ENCODE results near the gene SLC6A1. TPM values are rescaled to one million over a fixed set of nuclear protein-coding genes. Genes with fewer than 3 reads are reported as not detected.
A peak's percentile ranks its signal among the peaks of the same experiment; 100 is the strongest.

The SLC6A1 gene
- total and polyA plus RNA-seq, 2 of the 13 experiments (the other 11 are each of a cell fraction or from before 2014, with no cell fraction given), result not detected

GRCh38 chr3:10975695-10976234, 16.8 kb upstream of the SLC6A1 start (continued):
- no peak for TF ChIP-seq ASH2L (IDR thresholded peaks at IDR 0.05; ENCODE audit: insufficient read length, low read depth, low read length)
- no peak for TF ChIP-seq GATAD1 (CRISPR knock-in tag; IDR thresholded peaks at IDR 0.05)
- peak; percentile 34; the same call in 1 of the 2 replicates for TF ChIP-seq USF2 (IDR thresholded peaks at IDR 0.05; ENCODE audit: low read depth, low read length)
- peak; percentile 45; the same call in 1 of the 2 replicates for TF ChIP-seq USF2 (CRISPR knock-in tag; IDR thresholded peaks at IDR 0.05; ENCODE audit: borderline replicate concordance)
- no peak for TF ChIP-seq KDM5B (CRISPR knock-in tag; IDR thresholded peaks at IDR 0.05; ENCODE audit: borderline replicate concordance)

DNA sequence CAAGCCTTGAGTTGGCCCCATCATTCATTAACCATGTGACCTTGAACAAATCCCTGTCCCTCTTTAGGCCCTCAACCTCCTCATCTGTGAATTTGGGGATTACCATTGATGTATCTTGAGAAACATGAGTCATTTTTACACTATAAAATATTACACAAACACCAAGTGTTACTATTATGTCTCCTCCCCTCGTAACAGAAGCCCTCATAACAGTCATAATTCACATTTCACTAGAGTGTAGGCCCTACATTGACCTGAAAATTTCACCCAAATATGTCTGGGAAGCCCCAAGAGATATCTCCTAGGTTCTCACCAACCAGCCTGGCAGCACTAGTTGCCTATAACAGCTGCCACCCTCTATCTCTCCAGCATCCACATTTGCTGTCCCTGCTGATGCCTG, 15.8 kb upstream of the SLC6A1 start:
- no peak for TF ChIP-seq BRCA1 (CRISPR knock-in tag; IDR thresholded peaks at IDR 0.05)
- TF ChIP-seq ZSCAN31 (CRISPR knock-in tag; IDR thresholded peaks at IDR 0.05; ENCODE audit: low read depth), result no peak
- no peak for TF ChIP-seq ZNF501 (CRISPR knock-in tag; IDR thresholded peaks at IDR 0.05)
- TF ChIP-seq ZNF317 (CRISPR knock-in tag; IDR thresholded peaks at IDR 0.05), result no peak
- TF ChIP-seq, protein P1, sequence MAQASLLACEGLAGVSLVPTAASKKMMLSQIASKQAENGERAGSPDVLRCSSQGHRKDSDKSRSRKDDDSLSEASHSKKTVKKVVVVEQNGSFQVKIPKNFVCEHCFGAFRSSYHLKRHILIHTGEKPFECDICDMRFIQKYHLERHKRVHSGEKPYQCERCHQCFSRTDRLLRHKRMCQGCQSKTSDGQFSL (CRISPR knock-in tag; IDR thresholded peaks at IDR 0.05), result no peak
- CTCF ChIA-PET (ENCODE audit: low intra/inter-chr PET ratio, low total read pairs), result no interaction called here
- intact Hi-C loops (cut with micrococcal nuclease; ENCODE audit: unreplicated experiment), result no loop called here
- DNase-seq (ENCODE audit: low spot score) (no peak), ATAC-seq (no peak), FAIRE-seq (no peak)
- Histone ChIP-seq H3K9me3 (ENCODE audit: low read length) (no peaks in the 10 kb centered on the region), H3K9ac (ENCODE audit: insufficient read depth, low read depth, low read length) (no peak overlapping the region), H3K79me2 (ENCODE audit: insufficient read depth, low read length) (no peaks in the 10 kb centered on the region), H3K27ac (ENCODE audit: extremely low read length, insufficient read depth, low read length) (no peak overlapping the region), H3K27me3 (ENCODE audit: control insufficient read depth in 1 of 2, insufficient read depth in 2 of 2, low read length in 2 of 2) (peaks cover 0 to 13% of the 10 kb centered on the region in 2 experiments; a peak in 1 of 5 replicates), H2AFZ (ENCODE audit: low read length) (no peak overlapping the region), H4K20me1 (ENCODE audit: insufficient read depth, low read length) (no peaks in the 10 kb centered on the region), H3K4me2 (ENCODE audit: low read depth, low read length) (no peak overlapping the region), H3K36me3 (replicated peaks in 1 of 2; ENCODE audit: control insufficient read depth in 1 of 2, insufficient read depth in 2 of 2, low read length in 2 of 2) (no peaks in the 10 kb centered on the region), H3K4me3 (replicated peaks in 1 of 3; ENCODE audit: insufficient read depth in 1 of 3, low read depth in 2 of 3, low read length in 3 of 3) (no peak overlapping the region), H3K4me1 (ENCODE audit: insufficient read depth, low read length) (peaks cover 35% of the 10 kb centered on the region)
- POLR2A ChIA-PET, result no interaction called here
- no TSS peak for BruUV-seq (replicated peaks)
- in situ Hi-C loops (cut with HindIII; ENCODE audit: extremely low pct_ligation_motif_present, low pct_unique_long_range_greater_than_20kb), result no loop called here
- whole genome bisulfite sequencing (ENCODE audit: low lambda C conversion rate), result 11% methylated on average over 1 of the region's 1 CpG

Measured in HepG2 (cell line).